Measurements from ENCODE around the gene USP48.

USP48 gene

DNA sequence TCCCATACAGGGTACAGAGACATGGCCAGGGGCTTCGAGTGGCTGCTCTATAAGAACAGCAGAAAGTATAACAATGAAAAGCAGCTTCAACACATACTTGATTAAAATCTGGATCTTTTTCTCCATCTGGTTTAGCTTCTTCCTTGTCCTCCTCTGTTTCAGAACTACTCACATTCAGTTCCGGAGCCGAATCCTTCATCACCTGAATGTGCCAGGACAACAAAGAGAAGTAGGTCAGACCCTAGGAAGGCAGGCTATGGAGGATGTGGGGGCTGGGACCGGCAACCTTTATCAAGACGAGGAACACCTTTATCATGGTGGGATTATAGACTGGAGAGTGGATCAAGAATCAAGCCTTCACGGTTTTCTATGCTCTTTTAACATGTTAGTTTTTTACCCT lies 81.5 kb downstream of the USP48 start:
- TF ChIP-seq, protein P1, sequence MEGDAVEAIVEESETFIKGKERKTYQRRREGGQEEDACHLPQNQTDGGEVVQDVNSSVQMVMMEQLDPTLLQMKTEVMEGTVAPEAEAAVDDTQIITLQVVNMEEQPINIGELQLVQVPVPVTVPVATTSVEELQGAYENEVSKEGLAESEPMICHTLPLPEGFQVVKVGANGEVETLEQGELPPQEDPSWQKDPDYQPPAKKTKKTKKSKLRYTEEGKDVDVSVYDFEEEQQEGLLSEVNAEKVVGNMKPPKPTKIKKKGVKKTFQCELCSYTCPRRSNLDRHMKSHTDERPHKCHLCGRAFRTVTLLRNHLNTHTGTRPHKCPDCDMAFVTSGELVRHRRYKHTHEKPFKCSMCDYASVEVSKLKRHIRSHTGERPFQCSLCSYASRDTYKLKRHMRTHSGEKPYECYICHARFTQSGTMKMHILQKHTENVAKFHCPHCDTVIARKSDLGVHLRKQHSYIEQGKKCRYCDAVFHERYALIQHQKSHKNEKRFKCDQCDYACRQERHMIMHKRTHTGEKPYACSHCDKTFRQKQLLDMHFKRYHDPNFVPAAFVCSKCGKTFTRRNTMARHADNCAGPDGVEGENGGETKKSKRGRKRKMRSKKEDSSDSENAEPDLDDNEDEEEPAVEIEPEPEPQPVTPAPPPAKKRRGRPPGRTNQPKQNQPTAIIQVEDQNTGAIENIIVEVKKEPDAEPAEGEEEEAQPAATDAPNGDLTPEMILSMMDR (IDR thresholded peaks at IDR 0.05): no peak
- DNase-seq (ENCODE audit: low spot score): no peak
- H3K4me3 ChIP-seq: no peak overlapping the region
- H3K27ac ChIP-seq: no peak overlapping the region

DNA sequence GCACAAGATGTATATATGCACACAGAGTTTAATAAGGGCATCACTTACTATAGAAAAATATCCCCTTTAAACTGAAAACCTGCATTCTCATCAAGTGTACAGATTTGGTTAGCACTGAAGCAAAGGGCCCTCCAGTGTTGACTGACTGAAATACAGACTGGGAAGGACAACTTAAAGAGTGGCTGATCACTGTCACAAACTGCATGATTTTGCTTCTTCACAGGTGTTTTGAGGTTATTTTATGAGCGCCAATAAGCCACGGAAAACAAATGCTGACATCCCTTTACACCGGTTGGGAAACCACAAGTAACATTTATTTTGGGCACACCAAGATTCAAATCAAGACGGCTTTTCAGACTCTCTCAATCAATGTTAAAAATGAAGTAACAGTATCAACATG lies 82.9 kb downstream of the USP48 start:
- Histone ChIP-seq H3K27ac (no peak overlapping the region), H3K4me3 (no peak overlapping the region)
- DNase-seq (ENCODE audit: low spot score): no peak
- TF ChIP-seq, protein P1 (IDR thresholded peaks at IDR 0.05): no peak

DNA sequence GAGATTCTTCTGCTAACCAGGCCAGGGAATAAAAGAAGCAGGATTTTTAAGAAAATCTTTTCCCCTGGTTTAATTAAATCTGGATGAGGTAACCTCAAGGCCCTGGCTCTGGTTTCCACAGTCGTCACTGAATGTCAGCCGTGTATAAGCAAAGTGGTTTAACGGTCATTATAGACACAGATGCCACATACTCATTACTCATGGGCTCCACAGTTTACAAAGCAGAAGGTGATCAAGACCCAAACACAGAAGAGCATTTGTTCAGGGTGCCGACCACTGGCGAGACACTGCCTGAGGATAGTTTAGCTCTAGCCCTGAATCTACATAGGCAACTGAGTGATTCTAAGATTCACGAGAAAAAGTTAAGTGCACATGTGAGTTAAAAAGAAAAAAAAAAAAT lies 86.0 kb downstream of the USP48 start:
- H3K4me3 ChIP-seq: no peak overlapping the region
- no peak overlapping the region for H3K27ac ChIP-seq
- TF ChIP-seq, protein P1 (IDR thresholded peaks at IDR 0.05): no peak
- no peak for DNase-seq (ENCODE audit: low spot score)

DNA sequence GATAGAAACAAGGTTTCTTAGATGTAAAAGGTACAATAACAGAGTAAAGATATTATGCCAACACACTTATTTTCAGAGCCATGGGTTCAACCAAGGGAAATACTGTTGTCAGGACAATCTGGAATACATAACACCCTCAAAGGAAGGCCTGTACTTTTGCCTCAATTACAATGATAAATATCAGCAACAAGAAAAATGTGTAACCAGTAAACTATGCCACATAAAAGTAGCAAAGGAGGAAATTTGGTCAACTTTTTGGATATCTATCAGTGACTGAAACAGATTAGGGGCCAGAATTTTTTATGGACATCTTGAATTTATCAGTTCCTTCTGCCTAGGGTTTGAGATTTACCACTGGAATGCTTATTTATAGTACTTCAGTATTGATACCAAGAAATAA lies 89.2 kb downstream of the USP48 start:
- H3K27ac ChIP-seq: no peak overlapping the region
- TF ChIP-seq, protein P1 (IDR thresholded peaks at IDR 0.05): no peak
- no peak for DNase-seq (ENCODE audit: low spot score)
- H3K4me3 ChIP-seq: no peak overlapping the region

DNA sequence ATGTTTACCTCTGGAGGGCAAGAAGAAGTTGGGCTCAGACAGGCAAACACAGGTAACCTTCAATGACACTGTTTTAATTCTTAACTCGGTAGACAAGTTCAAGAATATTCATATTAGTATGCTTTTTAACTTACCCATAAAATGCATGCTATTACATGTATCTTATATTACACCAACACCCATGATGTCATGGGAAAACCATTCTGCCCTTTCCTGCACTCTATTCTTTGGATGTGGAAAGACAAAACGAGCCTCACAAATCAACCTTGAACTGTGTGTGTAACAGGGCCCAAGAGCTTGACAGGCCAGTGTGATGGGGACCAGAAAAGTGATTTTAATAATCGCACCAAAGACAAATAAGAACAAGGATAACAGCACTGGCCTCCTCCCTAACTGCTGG lies 91.2 kb downstream of the USP48 start:
- H3K4me3 ChIP-seq: no peak overlapping the region
- no peak for DNase-seq (ENCODE audit: low spot score)
- TF ChIP-seq, protein P1 (IDR thresholded peaks at IDR 0.05): no peak
- no peak overlapping the region for H3K27ac ChIP-seq

DNA sequence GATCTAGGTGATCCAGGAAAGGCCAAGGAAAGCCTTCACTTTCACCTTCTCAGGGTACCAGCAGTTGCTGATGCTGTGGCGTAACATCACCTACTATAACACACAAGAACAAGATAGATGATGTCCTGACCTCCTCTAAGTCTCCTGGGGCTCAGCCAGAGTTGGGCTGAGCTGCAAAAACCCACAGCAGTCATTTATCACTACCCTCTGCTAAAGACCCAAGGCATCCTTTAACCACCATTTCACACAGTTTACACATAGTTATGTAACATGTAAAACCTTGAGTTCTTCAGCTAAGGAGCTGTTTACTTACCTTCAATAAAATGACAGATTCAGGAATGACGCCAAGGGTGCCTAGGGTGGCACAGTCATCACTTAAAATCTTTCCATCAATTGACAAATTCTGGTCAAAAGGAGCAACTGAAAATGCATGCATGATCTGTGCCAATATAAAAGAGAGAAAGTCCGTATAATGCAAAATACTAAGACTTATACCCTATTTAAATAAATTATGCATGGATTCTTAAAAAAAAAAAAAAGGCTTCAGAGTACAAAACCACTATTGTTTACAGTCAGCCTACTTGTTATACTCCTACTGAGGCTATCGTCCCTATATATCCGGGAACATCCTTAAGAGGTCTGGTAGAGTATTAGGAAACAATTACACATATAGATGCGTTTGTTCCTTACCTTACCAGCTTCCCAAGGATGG lies 93.1 kb downstream of the USP48 start:
- Histone ChIP-seq H3K27ac (no peak overlapping the region), H3K4me3 (no peak overlapping the region)
- DNase-seq (ENCODE audit: low spot score): no peak
- TF ChIP-seq, protein P1 (IDR thresholded peaks at IDR 0.05): no peak

DNA sequence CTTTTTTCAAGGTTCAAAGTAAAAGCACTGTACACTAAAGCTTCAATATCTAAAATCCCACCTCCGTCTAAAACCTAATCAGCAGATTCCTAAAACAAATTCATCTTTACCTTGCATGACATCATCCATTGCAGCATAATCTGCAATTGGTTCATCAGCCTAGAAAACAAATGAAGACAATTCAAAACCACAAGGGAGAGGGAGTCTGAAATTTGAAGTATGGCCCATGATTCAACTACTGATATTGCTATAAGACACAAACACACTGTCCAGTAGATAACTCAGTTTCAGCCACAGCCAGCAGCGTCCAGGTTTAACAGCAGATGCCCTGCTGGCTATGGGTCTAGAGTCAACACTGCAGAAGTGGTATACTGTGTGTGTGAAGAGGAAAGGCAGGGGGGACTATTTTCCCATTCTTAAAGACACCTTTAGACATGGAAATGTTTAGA lies 95.8 kb downstream of the USP48 start:
- no peak overlapping the region for H3K4me3 ChIP-seq
- DNase-seq (ENCODE audit: low spot score): no peak
- H3K27ac ChIP-seq: no peak overlapping the region
- TF ChIP-seq, protein P1 (IDR thresholded peaks at IDR 0.05): no peak
